ENCODE measurements around the gene ZNF740. TPM values are rescaled to one million over a fixed set of nuclear protein-coding genes. Genes with fewer than 3 reads are reported as not detected.

The ZNF740 gene
- polyA plus RNA-seq, 1 donor from 2014 or later: 24.3 TPM

GRCh38 chr12:53235742-53236442 is 55.4 kb downstream of the ZNF740 start:
- Histone ChIP-seq H3K79me2 (replicated peaks; ENCODE audit: insufficient read depth, low read length) (no peaks in the 10 kb centered on the region), H3F3A (ENCODE audit: insufficient read depth, low read length, poor library complexity, severe bottlenecking) (no peaks in the 10 kb centered on the region), H3K4me2 (ENCODE audit: low read length) (no peak overlapping the region)

DNA sequence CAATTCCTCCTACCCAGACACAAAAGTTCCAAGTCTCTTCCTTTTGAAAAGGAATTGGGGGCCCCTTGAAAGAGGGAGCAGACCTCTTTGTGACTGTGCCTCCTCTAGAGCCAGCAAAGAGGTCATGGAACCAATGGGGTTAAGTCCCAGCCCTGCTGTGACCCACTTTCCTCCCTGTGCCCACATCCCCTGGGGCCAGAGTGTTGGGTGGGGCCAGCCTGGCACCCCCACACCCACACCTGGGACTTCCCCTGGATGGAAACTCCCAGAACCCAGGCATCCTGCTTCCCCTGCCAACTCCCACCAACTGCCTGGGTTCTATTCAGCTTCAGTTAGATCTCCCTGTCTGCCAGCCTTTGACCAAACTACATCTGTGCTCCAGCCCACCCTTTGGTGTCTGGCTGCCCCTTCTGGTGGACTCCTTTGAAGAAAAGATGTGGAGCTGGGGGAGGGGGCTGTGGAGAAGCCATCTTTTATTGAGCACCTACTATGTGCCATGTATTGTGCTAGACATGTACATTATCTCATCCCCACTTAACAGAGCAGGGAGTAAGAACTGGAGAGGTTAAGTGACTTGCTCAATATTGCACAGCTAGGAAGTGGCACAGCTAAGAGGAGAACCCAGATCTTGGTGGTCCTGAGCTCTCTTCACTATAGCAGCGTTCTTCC is 56.1 kb downstream of the ZNF740 start:
- H4K20me1 ChIP-seq (ENCODE audit: insufficient read depth): no peaks in the 10 kb centered on the region
- H3K4me2 ChIP-seq (ENCODE audit: low read length): no peak overlapping the region
- no peak overlapping the region for H3K4me3 ChIP-seq (ENCODE audit: low read length)
- no peak overlapping the region for H2AFZ ChIP-seq (ENCODE audit: low read depth, low read length)
- H3K9me3 ChIP-seq (ENCODE audit: low read length): no peaks in the 10 kb centered on the region
- H3K9ac ChIP-seq (ENCODE audit: low read length): no peak overlapping the region
- no peaks in the 10 kb centered on the region for H3F3A ChIP-seq (ENCODE audit: insufficient read depth, low read length, poor library complexity, severe bottlenecking)
- H3K36me3 ChIP-seq (ENCODE audit: insufficient read depth, low read length): no peaks in the 10 kb centered on the region
- H3K9me2 ChIP-seq (ENCODE audit: insufficient read depth, low read length): no peaks in the 10 kb centered on the region
- H3K27ac ChIP-seq (ENCODE audit: low read length): no peak overlapping the region
- TF ChIP-seq, protein P1, sequence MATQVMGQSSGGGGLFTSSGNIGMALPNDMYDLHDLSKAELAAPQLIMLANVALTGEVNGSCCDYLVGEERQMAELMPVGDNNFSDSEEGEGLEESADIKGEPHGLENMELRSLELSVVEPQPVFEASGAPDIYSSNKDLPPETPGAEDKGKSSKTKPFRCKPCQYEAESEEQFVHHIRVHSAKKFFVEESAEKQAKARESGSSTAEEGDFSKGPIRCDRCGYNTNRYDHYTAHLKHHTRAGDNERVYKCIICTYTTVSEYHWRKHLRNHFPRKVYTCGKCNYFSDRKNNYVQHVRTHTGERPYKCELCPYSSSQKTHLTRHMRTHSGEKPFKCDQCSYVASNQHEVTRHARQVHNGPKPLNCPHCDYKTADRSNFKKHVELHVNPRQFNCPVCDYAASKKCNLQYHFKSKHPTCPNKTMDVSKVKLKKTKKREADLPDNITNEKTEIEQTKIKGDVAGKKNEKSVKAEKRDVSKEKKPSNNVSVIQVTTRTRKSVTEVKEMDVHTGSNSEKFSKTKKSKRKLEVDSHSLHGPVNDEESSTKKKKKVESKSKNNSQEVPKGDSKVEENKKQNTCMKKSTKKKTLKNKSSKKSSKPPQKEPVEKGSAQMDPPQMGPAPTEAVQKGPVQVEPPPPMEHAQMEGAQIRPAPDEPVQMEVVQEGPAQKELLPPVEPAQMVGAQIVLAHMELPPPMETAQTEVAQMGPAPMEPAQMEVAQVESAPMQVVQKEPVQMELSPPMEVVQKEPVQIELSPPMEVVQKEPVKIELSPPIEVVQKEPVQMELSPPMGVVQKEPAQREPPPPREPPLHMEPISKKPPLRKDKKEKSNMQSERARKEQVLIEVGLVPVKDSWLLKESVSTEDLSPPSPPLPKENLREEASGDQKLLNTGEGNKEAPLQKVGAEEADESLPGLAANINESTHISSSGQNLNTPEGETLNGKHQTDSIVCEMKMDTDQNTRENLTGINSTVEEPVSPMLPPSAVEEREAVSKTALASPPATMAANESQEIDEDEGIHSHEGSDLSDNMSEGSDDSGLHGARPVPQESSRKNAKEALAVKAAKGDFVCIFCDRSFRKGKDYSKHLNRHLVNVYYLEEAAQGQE (IDR thresholded peaks at IDR 0.05; ENCODE audit: borderline replicate concordance): no peak
- TF ChIP-seq EZH2 (IDR thresholded peaks at IDR 0.05; ENCODE audit: borderline replicate concordance, insufficient read depth, low read length, poor library complexity, severe bottlenecking): no peak
- TF ChIP-seq RAD21 (conservative IDR thresholded peaks at IDR 0.05): no peak
- no peak for TF ChIP-seq MXI1 (conservative IDR thresholded peaks at IDR 0.05; ENCODE audit: poor library complexity, severe bottlenecking)
- TF ChIP-seq, protein P2, sequence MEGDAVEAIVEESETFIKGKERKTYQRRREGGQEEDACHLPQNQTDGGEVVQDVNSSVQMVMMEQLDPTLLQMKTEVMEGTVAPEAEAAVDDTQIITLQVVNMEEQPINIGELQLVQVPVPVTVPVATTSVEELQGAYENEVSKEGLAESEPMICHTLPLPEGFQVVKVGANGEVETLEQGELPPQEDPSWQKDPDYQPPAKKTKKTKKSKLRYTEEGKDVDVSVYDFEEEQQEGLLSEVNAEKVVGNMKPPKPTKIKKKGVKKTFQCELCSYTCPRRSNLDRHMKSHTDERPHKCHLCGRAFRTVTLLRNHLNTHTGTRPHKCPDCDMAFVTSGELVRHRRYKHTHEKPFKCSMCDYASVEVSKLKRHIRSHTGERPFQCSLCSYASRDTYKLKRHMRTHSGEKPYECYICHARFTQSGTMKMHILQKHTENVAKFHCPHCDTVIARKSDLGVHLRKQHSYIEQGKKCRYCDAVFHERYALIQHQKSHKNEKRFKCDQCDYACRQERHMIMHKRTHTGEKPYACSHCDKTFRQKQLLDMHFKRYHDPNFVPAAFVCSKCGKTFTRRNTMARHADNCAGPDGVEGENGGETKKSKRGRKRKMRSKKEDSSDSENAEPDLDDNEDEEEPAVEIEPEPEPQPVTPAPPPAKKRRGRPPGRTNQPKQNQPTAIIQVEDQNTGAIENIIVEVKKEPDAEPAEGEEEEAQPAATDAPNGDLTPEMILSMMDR (IDR thresholded peaks at IDR 0.05; ENCODE audit: poor library complexity, severe bottlenecking): no peak
- no peak for TF ChIP-seq SMC3 (conservative IDR thresholded peaks at IDR 0.05; ENCODE audit: poor library complexity)
- TF ChIP-seq TAF1 (IDR thresholded peaks at IDR 0.05; ENCODE audit: low read depth): no peak
- no peak for TF ChIP-seq POLR2AphosphoS5 (IDR thresholded peaks at IDR 0.05)
- H3K27me3 ChIP-seq (ENCODE audit: insufficient read depth, low read depth, low read length): peaks cover 15% of the 10 kb centered on the region
- H3K79me2 ChIP-seq (replicated peaks; ENCODE audit: insufficient read depth, low read length): no peaks in the 10 kb centered on the region

More at GRCh38 chr12:53235742-53236442, 55.4 kb downstream of the ZNF740 start:
- Histone ChIP-seq H3K9ac (ENCODE audit: low read length) (no peak overlapping the region), H3K27me3 (ENCODE audit: insufficient read depth, low read depth, low read length) (peaks cover 21% of the 10 kb centered on the region), H2AFZ (ENCODE audit: low read depth, low read length) (no peak overlapping the region), H3K9me3 (ENCODE audit: low read length) (no peaks in the 10 kb centered on the region), H3K9me2 (ENCODE audit: insufficient read depth, low read length) (no peaks in the 10 kb centered on the region), H3K36me3 (ENCODE audit: insufficient read depth, low read length) (no peaks in the 10 kb centered on the region), H4K20me1 (ENCODE audit: insufficient read depth) (no peaks in the 10 kb centered on the region), H3K27ac (ENCODE audit: low read length) (no peak overlapping the region), H3K4me3 (ENCODE audit: low read length) (no peak overlapping the region)
- no peak for TF ChIP-seq RAD21 (conservative IDR thresholded peaks at IDR 0.05)
- TF ChIP-seq, protein P1 (IDR thresholded peaks at IDR 0.05; ENCODE audit: borderline replicate concordance): no peak
- TF ChIP-seq, protein P2 (IDR thresholded peaks at IDR 0.05; ENCODE audit: poor library complexity, severe bottlenecking): no peak
- no peak for TF ChIP-seq EZH2 (IDR thresholded peaks at IDR 0.05; ENCODE audit: borderline replicate concordance, insufficient read depth, low read length, poor library complexity, severe bottlenecking)
- TF ChIP-seq SMC3 (conservative IDR thresholded peaks at IDR 0.05; ENCODE audit: poor library complexity): no peak
- no peak for TF ChIP-seq MXI1 (conservative IDR thresholded peaks at IDR 0.05; ENCODE audit: poor library complexity, severe bottlenecking)

Data from neural cell (in vitro differentiated cells).